Activated naive CD8-positive, alpha-beta T cell (primary cell): ENCODE measurements around the gene ERBB3.
"Not testable (repeated sequence)": the region's sequence is repeated elsewhere in the genome, so short reads cannot be mapped to it uniquely, and the experiment has no call there.

Experiments
- H3K27ac Mint-ChIP-seq: one replicate; pipeline ENCODE4 v1.8.0; 2021; ENCODE audit warnings: mixed read lengths
- H3K27me3 Mint-ChIP-seq: one replicate; pipeline ENCODE4 v1.8.0; 2021; ENCODE audit warnings: mixed read lengths
- H3K36me3 Mint-ChIP-seq: one replicate; pipeline ENCODE4 v1.8.0; 2021; ENCODE audit warnings: mixed read lengths
- H3K4me1 Mint-ChIP-seq: one replicate; pipeline ENCODE4 v1.8.0; 2021; ENCODE audit warnings: low read depth, mixed read lengths
- H3K4me3 Mint-ChIP-seq: one replicate; pipeline ENCODE4 v1.8.0; 2021; ENCODE audit warnings: mild to moderate bottlenecking, mixed read lengths
- H3K9me3 Mint-ChIP-seq: one replicate; pipeline ENCODE4 v1.8.0; 2021; ENCODE audit warnings: low read depth, mixed read lengths

ERBB3 gene

GRCh38 chr12:56079723-56080555 lies at the start of gene ERBB3:
TSS of gene ERBB3 (plus strand) at chr12:56080165. CDS start at chr12:56080301, 136 bp downstream.
- Mint-ChIP-seq H3K36me3 (no peaks in the 10 kb centered on the region), H3K27me3 (no peaks in the 10 kb centered on the region), H3K27ac (no peak within 1 kb of the TSS), H3K4me1 (peaks cover 9% of the 10 kb centered on the region), H3K9me3 (no peaks in the 10 kb centered on the region), H3K4me3 (peak within 1 kb of the TSS; percentile 82)

- peak overlapping the region; percentile 97 for H3K27ac Mint-ChIP-seq
- H3K4me3 Mint-ChIP-seq: peak overlapping the region; percentile 71
- H3K9me3 Mint-ChIP-seq: no peaks in the 10 kb centered on the region
- peaks cover 74% of the 10 kb centered on the region for H3K4me1 Mint-ChIP-seq
- H3K27me3 Mint-ChIP-seq: no peaks in the 10 kb centered on the region
- H3K36me3 Mint-ChIP-seq: peaks cover 28% of the 10 kb centered on the region
Observed at GRCh38 chr12:56031987-56032386, 48.0 kb upstream of the ERBB3 start.

GRCh38 chr12:56034586-56035332 lies 45.2 kb upstream of the ERBB3 start:
- peaks cover 82% of the 10 kb centered on the region for H3K4me1 Mint-ChIP-seq
- no peaks in the 10 kb centered on the region for H3K27me3 Mint-ChIP-seq
- peak overlapping the region; percentile 89 for H3K27ac Mint-ChIP-seq
- peaks cover 18% of the 10 kb centered on the region for H3K36me3 Mint-ChIP-seq
- peak overlapping the region; percentile 73 for H3K4me3 Mint-ChIP-seq
- no peaks in the 10 kb centered on the region for H3K9me3 Mint-ChIP-seq

GRCh38 chr12:56037161-56037560 lies 42.8 kb upstream of the ERBB3 start:
- peak overlapping the region; percentile 32 for H3K4me3 Mint-ChIP-seq
- H3K27me3 Mint-ChIP-seq: no peaks in the 10 kb centered on the region
- peaks cover 15% of the 10 kb centered on the region for H3K36me3 Mint-ChIP-seq
- no peaks in the 10 kb centered on the region for H3K9me3 Mint-ChIP-seq
- peaks cover 87% of the 10 kb centered on the region for H3K4me1 Mint-ChIP-seq
- peak overlapping the region; percentile 68 for H3K27ac Mint-ChIP-seq

GRCh38 chr12:56038022-56038655 lies 41.8 kb upstream of the ERBB3 start:
- H3K9me3 Mint-ChIP-seq: no peaks in the 10 kb centered on the region

GRCh38 chr12:56040151-56040550 lies 39.8 kb upstream of the ERBB3 start:
- Mint-ChIP-seq H3K4me1 (peaks cover 77% of the 10 kb centered on the region), H3K9me3 (no peaks in the 10 kb centered on the region), H3K27me3 (no peaks in the 10 kb centered on the region), H3K36me3 (peaks cover 23% of the 10 kb centered on the region), H3K27ac (peak overlapping the region; percentile 100), H3K4me3 (peak overlapping the region; percentile 100)

More at GRCh38 chr12:56038022-56038655, 41.8 kb upstream of the ERBB3 start:
- no peaks in the 10 kb centered on the region for H3K27me3 Mint-ChIP-seq
- peak overlapping the region; percentile 81 for H3K27ac Mint-ChIP-seq
- H3K4me1 Mint-ChIP-seq: peaks cover 84% of the 10 kb centered on the region
- H3K4me3 Mint-ChIP-seq: peak overlapping the region; percentile 32
- H3K36me3 Mint-ChIP-seq: peaks cover 18% of the 10 kb centered on the region

- Mint-ChIP-seq H3K4me1 (peaks cover 72% of the 10 kb centered on the region), H3K36me3 (peaks cover 18% of the 10 kb centered on the region), H3K27ac (peak overlapping the region; percentile 100), H3K9me3 (no peaks in the 10 kb centered on the region), H3K4me3 (peak overlapping the region; percentile 100), H3K27me3 (no peaks in the 10 kb centered on the region)
Observed at GRCh38 chr12:56040963-56041551, 38.9 kb upstream of the ERBB3 start.

GRCh38 chr12:56041552-56042429 lies 38.2 kb upstream of the ERBB3 start, which contains the start of gene RPS26:
TSS of gene RPS26 (plus strand) at chr12:56041918. CDS start at chr12:56042167, 249 bp downstream.
- Mint-ChIP-seq H3K4me3 (peak within 1 kb of the TSS; percentile 100), H3K4me1 (peaks cover 73% of the 10 kb centered on the region), H3K36me3 (peaks cover 18% of the 10 kb centered on the region), H3K27ac (peak within 1 kb of the TSS; percentile 100), H3K27me3 (no peaks in the 10 kb centered on the region), H3K9me3 (no peaks in the 10 kb centered on the region)

GRCh38 chr12:56042430-56042813 lies 37.5 kb upstream of the ERBB3 start:
- Mint-ChIP-seq H3K4me1 (peaks cover 72% of the 10 kb centered on the region), H3K36me3 (peaks cover 18% of the 10 kb centered on the region), H3K4me3 (peak overlapping the region; percentile 100), H3K27ac (peak overlapping the region; percentile 100)
- H3K27me3 Mint-ChIP-seq, H3K9me3 Mint-ChIP-seq: not testable (repeated sequence)

- Mint-ChIP-seq H3K36me3 (peaks cover 18% of the 10 kb centered on the region), H3K4me1 (peaks cover 67% of the 10 kb centered on the region), H3K27ac (peak overlapping the region; percentile 100), H3K9me3 (no peaks in the 10 kb centered on the region), H3K4me3 (peak overlapping the region; percentile 100), H3K27me3 (no peaks in the 10 kb centered on the region)
Observed at GRCh38 chr12:56042843-56043242, 37.1 kb upstream of the ERBB3 start.

- no peaks in the 10 kb centered on the region for H3K9me3 Mint-ChIP-seq
- H3K27ac Mint-ChIP-seq: peak overlapping the region; percentile 72
- H3K4me3 Mint-ChIP-seq: no peak overlapping the region
- peaks cover 39% of the 10 kb centered on the region for H3K4me1 Mint-ChIP-seq
- H3K36me3 Mint-ChIP-seq: peaks cover 15% of the 10 kb centered on the region
- H3K27me3 Mint-ChIP-seq: no peaks in the 10 kb centered on the region
Observed at GRCh38 chr12:56046027-56046780, 33.8 kb upstream of the ERBB3 start.

- Mint-ChIP-seq H3K27me3 (no peaks in the 10 kb centered on the region), H3K9me3 (no peaks in the 10 kb centered on the region), H3K4me1 (peaks cover 6% of the 10 kb centered on the region), H3K27ac (no peak overlapping the region), H3K36me3 (no peaks in the 10 kb centered on the region), H3K4me3 (no peak overlapping the region)
Observed at GRCh38 chr12:56053407-56053893, 26.5 kb upstream of the ERBB3 start.

GRCh38 chr12:56059964-56060363 lies 20.0 kb upstream of the ERBB3 start:
- H3K9me3 Mint-ChIP-seq: not testable (repeated sequence)

More at GRCh38 chr12:56059964-56060363, 20.0 kb upstream of the ERBB3 start:
- H3K27ac Mint-ChIP-seq, H3K36me3 Mint-ChIP-seq, H3K4me3 Mint-ChIP-seq, H3K4me1 Mint-ChIP-seq, H3K27me3 Mint-ChIP-seq: not testable (repeated sequence)
